SKM-1 (cell line): ENCODE results near the gene ZNF215.
"Not testable (repeated sequence)": the region's sequence is repeated elsewhere in the genome, so short reads cannot be mapped to it uniquely, and the experiment has no call there.

Source experiments
- DNase-seq: peaks from one replicate; lab custom pipeline; 2025; ENCODE audit not compliant: unreplicated experiment; lab: John Stamatoyannopoulos, UW

Gene ZNF215

DNA sequence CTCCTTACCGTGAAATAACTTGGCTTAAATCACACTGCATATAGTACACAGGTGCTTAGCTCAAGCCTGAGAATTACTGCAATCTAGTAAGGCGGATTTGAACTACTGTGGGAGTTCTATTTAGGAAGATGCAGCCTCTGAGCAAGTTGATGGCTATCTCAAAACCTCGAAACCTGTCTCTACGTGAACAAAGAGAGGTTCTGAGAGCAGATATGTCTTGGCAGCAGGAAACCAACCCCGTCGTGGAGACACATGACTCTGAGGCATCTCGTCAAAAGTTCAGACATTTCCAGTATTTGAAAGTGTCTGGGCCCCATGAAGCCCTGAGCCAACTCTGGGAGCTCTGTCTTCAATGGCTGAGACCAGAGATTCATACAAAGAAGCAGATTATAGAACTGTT lies 5.9 kb downstream of the ZNF215 start:
- no peak for DNase-seq

DNA sequence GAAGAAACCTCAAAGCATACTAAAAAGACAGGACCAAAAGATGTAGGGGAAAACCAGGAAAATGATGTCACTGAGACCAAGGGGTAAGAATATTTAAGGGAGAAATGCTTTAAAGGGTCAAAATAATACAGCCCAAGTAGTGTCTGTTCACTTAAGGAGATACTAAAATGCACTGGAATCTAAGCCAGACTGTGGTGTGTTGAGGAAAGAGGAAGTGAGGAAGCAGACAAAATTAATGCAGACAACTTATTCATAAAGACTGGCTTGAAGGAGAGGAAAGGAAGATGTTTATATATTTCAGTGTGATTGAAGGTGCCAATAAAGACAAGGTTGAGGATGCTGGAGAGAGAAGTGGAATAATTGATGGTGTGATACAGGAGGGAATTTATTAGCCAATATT lies 15.7 kb downstream of the ZNF215 start:
- DNase-seq: no peak

- no peak for DNase-seq
Observed at GRCh38 chr11:6943131-6943530, 16.9 kb downstream of the ZNF215 start.

- not testable (repeated sequence) for DNase-seq
Observed at GRCh38 chr11:6954248-6954647, 28.0 kb downstream of the ZNF215 start.

- DNase-seq: no peak
Observed at GRCh38 chr11:6962141-6962540, 35.9 kb downstream of the ZNF215 start.

GRCh38 chr11:6962673-6963072 lies 36.4 kb downstream of the ZNF215 start:
- no peak for DNase-seq

- no peak for DNase-seq
Observed at GRCh38 chr11:6968816-6969215, 42.6 kb downstream of the ZNF215 start.

- DNase-seq: not testable (repeated sequence)
Observed at GRCh38 chr11:6969854-6970253, 43.6 kb downstream of the ZNF215 start.

- no peak for DNase-seq
Observed at GRCh38 chr11:6979365-6979764, 53.1 kb downstream of the ZNF215 start.

- no peak for DNase-seq
Observed at GRCh38 chr11:6986487-6986886, 60.3 kb downstream of the ZNF215 start.

DNA sequence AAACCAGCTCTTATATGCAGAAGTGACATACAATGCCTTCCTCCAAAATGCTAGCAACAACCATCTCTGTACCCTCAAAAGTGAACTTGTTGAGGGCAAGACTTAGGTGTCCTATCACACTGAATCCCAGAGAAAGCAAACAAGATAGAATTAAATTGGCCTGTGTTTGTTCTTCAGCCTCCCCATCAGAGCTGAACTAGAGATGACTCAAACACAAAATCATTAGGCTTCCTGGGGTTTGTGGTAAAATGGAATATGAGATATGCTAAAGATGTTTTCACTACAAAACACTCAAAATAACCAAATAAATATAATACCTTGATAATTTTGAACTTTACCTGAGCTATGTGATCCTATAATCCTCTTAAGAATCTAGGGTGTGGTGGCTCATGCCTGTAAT lies 62.3 kb downstream of the ZNF215 start:
- no peak for DNase-seq

- no peak for DNase-seq
Observed at GRCh38 chr11:6991227-6991626, 65.0 kb downstream of the ZNF215 start.

DNA sequence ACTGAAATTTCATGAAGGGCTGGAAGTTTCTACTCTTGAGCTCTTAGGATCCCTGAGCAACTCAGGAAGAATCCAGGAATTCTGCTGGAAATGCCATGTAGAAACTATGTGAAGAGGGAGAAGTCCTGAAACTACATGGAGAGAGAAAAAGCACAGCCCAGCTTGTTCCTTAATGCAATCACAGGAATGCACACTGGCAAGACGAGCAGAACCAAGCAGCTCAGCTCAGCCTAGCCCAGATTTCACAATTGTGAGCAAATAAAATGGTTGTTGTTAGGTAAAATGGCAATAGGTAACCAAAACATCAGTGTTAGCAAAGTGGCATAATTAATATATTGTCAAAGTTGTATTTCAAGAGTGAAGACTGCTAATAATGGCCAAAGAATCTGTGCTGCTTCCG lies 65.8 kb downstream of the ZNF215 start:
- no peak for DNase-seq

DNA sequence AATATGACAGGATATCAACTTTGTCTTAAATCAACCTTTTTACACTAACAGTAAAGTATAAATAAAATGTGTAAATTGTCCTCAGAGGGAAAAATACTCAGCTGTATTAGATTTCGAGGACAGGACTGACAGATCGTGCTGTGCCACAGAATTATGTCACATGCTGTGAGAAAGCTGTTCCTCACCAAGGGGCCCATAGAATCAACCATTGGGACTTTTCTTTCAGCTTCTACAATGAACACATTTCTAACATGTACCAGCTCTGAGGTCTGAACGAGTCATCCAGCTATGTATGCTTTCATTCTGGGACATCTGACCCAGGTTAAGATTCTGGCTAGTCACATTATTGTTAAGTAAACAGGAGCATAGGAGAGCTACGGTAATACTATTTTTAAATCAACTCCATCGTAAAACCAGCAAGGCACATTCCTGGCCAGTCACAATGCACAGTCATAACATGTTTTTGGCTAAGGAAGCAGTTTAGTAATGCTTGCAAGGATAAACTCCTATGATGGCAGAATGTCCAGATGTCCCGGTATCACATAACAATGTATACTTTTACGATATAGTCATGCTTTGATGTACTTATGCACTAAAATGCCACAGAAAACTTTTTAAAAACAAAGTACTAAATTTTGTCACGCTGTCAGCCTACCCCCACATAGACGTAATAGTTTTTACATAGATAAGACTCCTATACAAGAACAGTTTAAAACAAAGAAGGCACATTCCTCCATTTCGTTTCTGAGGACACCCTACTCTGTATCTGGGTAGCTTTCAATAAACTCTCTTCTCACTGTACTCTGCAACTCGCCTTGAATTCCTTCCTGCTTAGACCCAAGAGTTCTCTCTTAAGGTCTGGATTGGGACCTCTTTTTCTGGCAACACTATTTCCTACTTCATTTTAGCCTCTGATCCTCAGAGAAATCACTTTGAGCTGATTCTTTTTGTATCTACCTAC lies 66.5 kb downstream of the ZNF215 start:
- no peak for DNase-seq

DNA sequence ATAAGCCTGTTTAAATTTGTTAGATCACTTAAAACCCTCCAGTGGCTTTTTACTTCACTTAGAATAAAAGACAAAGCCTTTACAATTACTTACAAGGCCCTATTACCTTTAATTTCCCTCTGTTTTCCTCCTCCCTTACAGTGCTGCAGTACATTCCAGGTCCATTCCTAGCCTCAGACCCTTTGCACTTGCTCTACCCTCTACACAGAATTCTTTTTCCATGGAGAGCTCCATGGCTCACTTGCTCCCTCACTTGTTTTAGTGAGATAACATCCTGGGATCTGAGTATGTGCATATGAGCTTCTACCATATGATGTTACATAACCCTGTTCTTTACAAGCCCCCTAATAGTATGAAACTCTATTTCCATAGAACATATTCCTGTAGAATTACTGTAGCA lies 69.5 kb downstream of the ZNF215 start:
- no peak for DNase-seq

DNA sequence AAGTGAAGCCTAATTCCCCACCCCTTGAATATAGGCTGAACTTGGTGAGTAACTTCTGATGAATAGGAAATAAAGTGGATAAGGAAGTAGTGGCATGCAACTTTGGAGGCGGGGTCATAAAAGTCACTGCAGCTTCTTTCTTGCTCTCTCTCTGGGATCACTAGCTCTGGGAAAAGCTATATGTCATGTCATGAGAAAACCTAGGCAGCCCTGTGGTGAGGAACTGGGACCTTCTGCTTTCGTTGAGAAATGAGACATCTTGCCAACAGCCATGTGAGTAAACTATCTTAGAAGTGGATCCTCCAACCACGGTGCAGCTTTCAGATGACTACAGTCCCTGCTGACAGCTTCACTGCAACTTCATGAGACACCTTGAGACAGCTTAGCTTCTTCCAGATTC lies 78.3 kb downstream of the ZNF215 start:
- DNase-seq: no peak
